Fibroblast of lung (primary cell): ENCODE measurements around the gene WWP2. TPM values are rescaled to one million over a fixed set of nuclear protein-coding genes. Genes with fewer than 3 reads are reported as not detected.

Experiments
- DNase-seq, 2 donors: peaks; one replicate each; pipeline versions ENCODE4 v3.0.0 to v3.0.0-alpha.2; 2010; ENCODE audit warnings: low read depth in 2 of 2
- H2AFZ ChIP-seq: 2 replicates; pipeline ENCODE4 v1.5.1; 2012; ENCODE audit warnings: low read length, control low read depth, inconsistent platforms
- H3K27ac ChIP-seq: 2 replicates; pipeline ENCODE4 v1.5.1; 2011; ENCODE audit warnings: low read length, control low read depth; ENCODE audit not compliant: insufficient read depth
- H3K27me3 ChIP-seq: 2 replicates; pipeline ENCODE4 v1.5.1; 2011; ENCODE audit warnings: mild to moderate bottlenecking, low read length; ENCODE audit not compliant: control insufficient read depth, insufficient read depth
- H3K36me3 ChIP-seq: 2 replicates; pipeline ENCODE4 v1.5.1; 2011; ENCODE audit warnings: low read length; ENCODE audit not compliant: control insufficient read depth, insufficient read depth
- H3K4me1 ChIP-seq: 2 replicates; pipeline ENCODE4 v1.5.1; 2011; ENCODE audit warnings: low read length; ENCODE audit not compliant: control insufficient read depth, insufficient read depth; ENCODE audit errors: extremely low read depth
- H3K4me2 ChIP-seq: 2 replicates; pipeline ENCODE4 v1.5.1; 2011; ENCODE audit warnings: low read length, control low read depth; ENCODE audit not compliant: insufficient read depth; ENCODE audit errors: extremely low read depth
- H3K4me3 ChIP-seq, 4 experiments: fragments of 200-600 bp in 1 of 4; sonication (generic) in 1 of 4; replicated peaks in 1 of 4; 2 replicates each; pipeline ENCODE4 v1.5.1; 2011 to 2016; ENCODE audit warnings: low read length in 4 of 4, low read depth in 3 of 4, mild to moderate bottlenecking in 3 of 4, control low read depth in 2 of 4, inconsistent platforms in 1 of 4, mixed read lengths in 1 of 4; ENCODE audit not compliant: insufficient read depth in 1 of 4; ENCODE audit errors: control extremely low read depth in 1 of 4
- H3K79me2 ChIP-seq: 2 replicates; pipeline ENCODE4 v1.5.1; 2012; ENCODE audit warnings: mild to moderate bottlenecking, low read length, inconsistent platforms; ENCODE audit not compliant: control insufficient read depth, insufficient read depth
- H3K9ac ChIP-seq: 2 replicates; pipeline ENCODE4 v1.5.1; 2011; ENCODE audit warnings: mild to moderate bottlenecking, low read length, control low read depth; ENCODE audit not compliant: insufficient read depth
- H3K9me3 ChIP-seq: 2 replicates; pipeline ENCODE4 v1.5.1; 2012; ENCODE audit warnings: low read depth, low read length; ENCODE audit not compliant: control insufficient read depth, insufficient read depth
- H4K20me1 ChIP-seq: 2 replicates; pipeline ENCODE4 v1.5.1; 2011; ENCODE audit warnings: low read length; ENCODE audit not compliant: control insufficient read depth, insufficient read depth; ENCODE audit errors: extremely low read depth
- CTCF ChIP-seq, 2 donors: IDR thresholded peaks in 1 of 2; conservative IDR thresholded peaks in 1 of 2; 1 replicate in 1 of 2; 2 replicates in 1 of 2; pipeline ENCODE4 v1.5.1; 2011 to 2012; ENCODE audit warnings: low read length in 2 of 2, control low read depth in 1 of 2, inconsistent platforms in 1 of 2, low read depth in 1 of 2, mild to moderate bottlenecking in 1 of 2
- EZH2 ChIP-seq: IDR thresholded peaks from 2 replicates; pipeline ENCODE4 v1.5.1; 2012; ENCODE audit warnings: low read length, control low read depth, mild to moderate bottlenecking; ENCODE audit errors: missing control alignments
- polyA plus RNA-seq, 2 donors: library from polyadenylated mRNA; depleted of rRNA in 1 of 2; stranded (reverse) in 1 of 2; unstranded in 1 of 2; fragments of >200 nt; gene quantifications; 2 replicates each; pipeline ENCODE4 v1.2.1, GENCODE V29; 2011 to 2012; ENCODE audit warnings: missing spikeins in 1 of 2
- total RNA-seq: library from RNA; depleted of rRNA; stranded (reverse); fragments of >200 nt; gene quantifications from 2 replicates; pipeline ENCODE4 v1.2.1, GENCODE V29; 2014

The WWP2 gene
- total and polyA plus RNA-seq, 2 donors (not counting 1 experiment from before 2014, with no cell fraction given), result 16.3 to 28.5 TPM

GRCh38 chr16:69886726-69887125 is 124.6 kb downstream of the WWP2 start:
- no peak overlapping the region for H3K4me2 ChIP-seq
- H3K27me3 ChIP-seq, result no peaks in the 10 kb centered on the region
- H4K20me1 ChIP-seq, result no peaks in the 10 kb centered on the region
- no peak overlapping the region for H3K27ac ChIP-seq
- no peak overlapping the region for H3K4me3 ChIP-seq
- H3K9ac ChIP-seq, result no peak overlapping the region
- H3K36me3 ChIP-seq, result no peaks in the 10 kb centered on the region
- peaks cover 4% of the 10 kb centered on the region for H3K4me1 ChIP-seq
- no peaks in the 10 kb centered on the region for H3K9me3 ChIP-seq
- no peaks in the 10 kb centered on the region for H3K79me2 ChIP-seq
- no peak for TF ChIP-seq CTCF (conservative IDR thresholded peaks at IDR 0.05 in 1 of 2, IDR thresholded peaks at IDR 0.05 in 1 of 2; ENCODE audit: low read depth in 1 of 2, low read length in 2 of 2)
- TF ChIP-seq EZH2, result no peak
- no peak for DNase-seq
- H2AFZ ChIP-seq, result no peak overlapping the region

DNA sequence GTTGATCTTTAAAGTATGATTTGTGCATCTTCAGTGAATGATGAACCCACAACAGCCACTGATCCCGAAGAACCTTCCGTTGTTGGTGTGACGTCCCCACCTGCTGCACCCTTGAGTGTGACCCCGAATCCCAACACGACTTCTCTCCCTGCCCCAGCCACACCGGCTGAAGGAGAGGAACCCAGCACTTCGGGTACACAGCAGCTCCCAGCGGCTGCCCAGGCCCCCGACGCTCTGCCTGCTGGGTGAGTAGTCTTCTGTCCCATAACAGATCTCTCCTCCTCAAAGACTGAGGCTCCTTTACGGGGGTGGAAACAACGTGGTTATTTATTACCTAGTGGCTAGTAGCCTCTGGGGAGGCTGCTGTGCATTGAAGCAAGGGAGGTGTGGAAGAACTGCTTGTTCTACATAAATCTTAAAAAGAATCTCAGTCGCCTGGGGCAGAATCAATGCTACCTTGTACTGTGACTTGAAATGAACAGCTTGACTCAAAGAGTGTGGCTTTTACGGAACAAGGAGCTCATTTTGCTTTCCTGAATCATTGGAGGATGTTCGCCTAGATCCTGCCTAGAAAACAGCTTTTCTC is 126.0 kb downstream of the WWP2 start:
- no peak for DNase-seq
- H3K4me3 ChIP-seq, result no peak overlapping the region

DNA sequence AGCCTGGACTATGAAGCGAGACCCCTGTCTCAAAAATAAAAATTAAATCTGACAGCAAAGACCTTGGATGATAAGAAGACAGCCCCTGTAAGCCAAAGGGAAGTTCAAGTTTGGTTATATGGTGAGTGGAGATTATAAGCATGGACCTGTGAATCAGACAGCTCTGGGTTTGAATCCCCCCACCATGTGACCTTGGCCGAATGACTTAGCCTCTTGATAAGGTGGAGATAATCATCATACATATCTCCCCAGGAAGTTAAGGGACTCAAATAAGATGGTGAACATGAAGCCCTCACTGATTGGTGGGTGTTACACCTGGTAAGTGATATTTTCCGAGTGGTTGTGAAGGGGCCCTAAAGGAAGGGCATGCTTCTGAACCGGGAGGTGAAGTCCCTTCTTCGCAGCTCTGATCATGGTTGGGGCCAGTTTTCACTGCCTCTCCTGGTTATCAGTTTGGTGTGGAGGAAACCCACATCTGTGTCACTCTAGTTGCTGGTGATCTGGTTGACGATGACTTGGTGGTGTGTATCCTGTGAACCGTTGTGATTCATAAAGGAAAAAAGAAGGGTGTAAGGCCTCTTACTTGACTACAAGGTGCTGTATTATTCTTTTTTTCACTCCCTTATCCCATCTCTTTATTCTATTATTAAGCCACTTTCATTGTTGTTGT is 127.3 kb downstream of the WWP2 start:
- H2AFZ ChIP-seq, result no peak overlapping the region
- no peaks in the 10 kb centered on the region for H4K20me1 ChIP-seq
- H3K4me3 ChIP-seq, result no peak overlapping the region
- H3K27me3 ChIP-seq, result no peaks in the 10 kb centered on the region
- no peak for DNase-seq
- H3K27ac ChIP-seq, result no peak overlapping the region
- no peak overlapping the region for H3K9ac ChIP-seq
- TF ChIP-seq EZH2, result no peak
- peaks cover 4% of the 10 kb centered on the region for H3K4me1 ChIP-seq
- H3K4me2 ChIP-seq, result no peak overlapping the region
- no peaks in the 10 kb centered on the region for H3K36me3 ChIP-seq
- H3K79me2 ChIP-seq, result no peaks in the 10 kb centered on the region
- no peaks in the 10 kb centered on the region for H3K9me3 ChIP-seq

More for the DNA sequence above, 126.0 kb downstream of the WWP2 start:
- Histone ChIP-seq H3K4me1 (peaks cover 4% of the 10 kb centered on the region), H3K27ac (no peak overlapping the region), H2AFZ (no peak overlapping the region), H3K9ac (no peak overlapping the region), H3K4me2 (no peak overlapping the region), H3K79me2 (no peaks in the 10 kb centered on the region), H4K20me1 (no peaks in the 10 kb centered on the region), H3K36me3 (no peaks in the 10 kb centered on the region), H3K27me3 (no peaks in the 10 kb centered on the region), H3K9me3 (no peaks in the 10 kb centered on the region)
- no peak for TF ChIP-seq EZH2
- no peak for TF ChIP-seq CTCF (conservative IDR thresholded peaks at IDR 0.05 in 1 of 2, IDR thresholded peaks at IDR 0.05 in 1 of 2; ENCODE audit: low read depth in 1 of 2, low read length in 2 of 2)
